Mucosa of descending colon (tissue), 3 donors: ENCODE measurements around the gene RPGRIP1. TPM values are rescaled to one million over a fixed set of nuclear protein-coding genes. Genes with fewer than 3 reads are reported as not detected.

Source experiments
- total RNA-seq, 3 donors: library from RNA; stranded (reverse); fragmentation: NEBNext Ultra II Directional in 2 of 3; extraction: Animal tissue kit (Norgen Biotek cat#: 25700) in 2 of 3; gene quantifications; one replicate each; pipeline versions ENCODE4 v1.2.1 to v1.2.4, GENCODE V29; 2021 to 2023
- donor health status: DM: no; HTN: no; CAD: no; lungs with moderate emphysema.
- donor health status: DM: no; HTN: no; CAD: no.
- donor health status: DM: no; HTN: yes; CAD: no.

Gene RPGRIP1
- total RNA-seq, 3 donors from 2014 or later: 0.09 to 0.20 TPM; not detected in 1

Other genes starting within 250 kb of the RPGRIP1 start
- gene TPPP2, start 249.9 kb upstream of the RPGRIP1 start, total RNA-seq: 1 to 10 TPM in 1 of 3 donors, under 1 TPM in 1, not detected in 1; 0.58 to 2.3 TPM
- not detected for gene RNASE13, start 245.3 kb upstream of the RPGRIP1 start, total RNA-seq
- gene RNASE7, start 237.7 kb upstream of the RPGRIP1 start, total RNA-seq: under 1 TPM in 2 of 3 donors, not detected in 1; 0.19 to 0.32 TPM
- not detected for gene RNASE8, start 222.3 kb upstream of the RPGRIP1 start, total RNA-seq
- 10 to 100 TPM; 44.3 to 69.3 (median 47.8) TPM for gene ARHGEF40, start 209.8 kb upstream of the RPGRIP1 start, total RNA-seq
- 100 to 1,000 TPM in 1 of 3 donors, 10 to 100 TPM in 2; 56.6 to 103 (median 58.2) TPM for gene ZNF219, start 181.4 kb upstream of the RPGRIP1 start, total RNA-seq
- gene TMEM253, start 179.0 kb upstream of the RPGRIP1 start, total RNA-seq: 10 to 100 TPM; 20.2 to 46.0 (median 43.9) TPM
- gene OR5AU1, start 124.0 kb upstream of the RPGRIP1 start, total RNA-seq: not detected
- 100 to 1,000 TPM; 273 to 334 (median 312) TPM for gene HNRNPC, start 10.6 kb upstream of the RPGRIP1 start, total RNA-seq
- 10 to 100 TPM; 36.5 to 63.3 (median 48.1) TPM for gene SUPT16H, start 103.9 kb downstream of the RPGRIP1 start, total RNA-seq
- 10 to 100 TPM; 54.3 to 69.1 (median 60.5) TPM for gene CHD8, start 176.0 kb downstream of the RPGRIP1 start, total RNA-seq
- gene RAB2B, start 196.9 kb downstream of the RPGRIP1 start, total RNA-seq: 10 to 100 TPM; 18.9 to 29.1 (median 19.1) TPM
- gene TOX4, start 197.1 kb downstream of the RPGRIP1 start, total RNA-seq: 10 to 100 TPM; 72.9 to 91.6 (median 78.4) TPM
- 10 to 100 TPM; 33.8 to 43.6 (median 34.6) TPM for gene METTL3, start 231.3 kb downstream of the RPGRIP1 start, total RNA-seq
- 10 to 100 TPM in 1 of 3 donors, 1 to 10 TPM in 2; 1.0 to 25.6 (median 1.2) TPM for gene SALL2, start 246.3 kb downstream of the RPGRIP1 start, total RNA-seq